Neural progenitor cell (in vitro differentiated cells): ENCODE measurements around the gene RELT.

Source experiments
- CTCF ChIP-seq: fragments of 200-600 bp; sonication (generic); IDR thresholded peaks from 2 replicates; pipeline ENCODE4 v1.5.1; 2017; ENCODE audit warnings: antibody characterized with exemption, mild to moderate bottlenecking
- EZH2 ChIP-seq: fragments of 200-600 bp; sonication (generic); IDR thresholded peaks from 2 replicates; pipeline ENCODE4 v1.6.1; 2017; ENCODE audit warnings: antibody characterized with exemption, mild to moderate bottlenecking, moderate library complexity
- EZH2phosphoT487 ChIP-seq: fragments of 200-600 bp; sonication (generic); IDR thresholded peaks from 2 replicates; pipeline ENCODE4 v1.6.1; 2017; ENCODE audit warnings: antibody characterized with exemption

GRCh38 chr11:73401924-73402833 is 26.0 kb downstream of the RELT start:
- no peak for TF ChIP-seq CTCF
- no peak for TF ChIP-seq EZH2
- no peak for TF ChIP-seq EZH2phosphoT487
